Thoracic aorta (tissue), 2 donors: Measurements from ENCODE around the gene PET100. TPM values are rescaled to one million over a fixed set of nuclear protein-coding genes. Genes with fewer than 3 reads are reported as not detected.

ENCODE experiments used
- ATAC-seq: fragments of 150-250 bp; one replicate; pipeline ENCODE4 v1.8.0; 2017; ENCODE audit warnings: low read depth; ENCODE audit not compliant: insufficient number of reproducible peaks, low FRiP score
- DNase-seq: peaks from one replicate; pipeline ENCODE4 v3.0.0-alpha.2; 2020; ENCODE audit warnings: low spot score
- H3K27ac ChIP-seq, 2 donors: fragments of 200-600 bp; sonication (generic); 1 replicate in 1 of 2; 2 replicates in 1 of 2; pipeline ENCODE4 v1.5.1; 2016; ENCODE audit warnings: mild to moderate bottlenecking in 2 of 2, moderate library complexity in 2 of 2
- H3K27me3 ChIP-seq: fragments of 200-600 bp; sonication (generic); replicated peaks from 2 replicates; pipeline ENCODE4 v1.6.0; 2016; ENCODE audit warnings: mild to moderate bottlenecking; ENCODE audit not compliant: insufficient read depth
- H3K36me3 ChIP-seq: fragments of 200-600 bp; sonication (generic); one replicate; pipeline ENCODE4 v1.5.1; 2016
- H3K4me1 ChIP-seq, 2 donors: fragments of 200-600 bp; sonication (generic); 1 replicate in 1 of 2; 2 replicates in 1 of 2; pipeline versions ENCODE4 v1.5.1 to v1.6.0; 2016; ENCODE audit warnings: low read depth in 2 of 2, mild to moderate bottlenecking in 1 of 2; ENCODE audit not compliant: control insufficient read depth in 1 of 2
- H3K4me3 ChIP-seq: fragments of 200-600 bp; sonication (generic); 2 replicates; pipeline ENCODE4 v1.5.1; 2016; ENCODE audit warnings: mild to moderate bottlenecking
- H3K9me3 ChIP-seq: fragments of 200-600 bp; sonication (generic); 2 replicates; pipeline ENCODE4 v1.5.1; 2016
- total RNA-seq, 2 donors: library from RNA; depleted of rRNA; stranded (reverse); fragments of >200 nt; gene quantifications; one replicate each; pipeline versions ENCODE4 v1.1.0 to v1.2.3, GENCODE V29; 2016
- TF ChIP-seq, protein P1 (sequence below): fragments of 200-600 bp; sonication (generic); IDR thresholded peaks from one replicate; pipeline ENCODE4 v1.5.1; 2019; ENCODE audit warnings: antibody characterized with exemption

Gene PET100
- total RNA-seq, 2 donors from 2014 or later: 4.5 to 11.9 TPM

GRCh38 chr19:7624810-7625209 lies 4.8 kb upstream of the PET100 start:
- Histone ChIP-seq H3K4me3 (no peak overlapping the region), H3K4me1 (peaks cover 12 to 16% of the 10 kb centered on the region in 2 donors), H3K27ac (no peak overlapping the region), H3K36me3 (peaks cover 49% of the 10 kb centered on the region), H3K27me3 (no peaks in the 10 kb centered on the region), H3K9me3 (no peaks in the 10 kb centered on the region)
- DNase-seq (no peak), ATAC-seq (no peak)
- TF ChIP-seq, protein P1, sequence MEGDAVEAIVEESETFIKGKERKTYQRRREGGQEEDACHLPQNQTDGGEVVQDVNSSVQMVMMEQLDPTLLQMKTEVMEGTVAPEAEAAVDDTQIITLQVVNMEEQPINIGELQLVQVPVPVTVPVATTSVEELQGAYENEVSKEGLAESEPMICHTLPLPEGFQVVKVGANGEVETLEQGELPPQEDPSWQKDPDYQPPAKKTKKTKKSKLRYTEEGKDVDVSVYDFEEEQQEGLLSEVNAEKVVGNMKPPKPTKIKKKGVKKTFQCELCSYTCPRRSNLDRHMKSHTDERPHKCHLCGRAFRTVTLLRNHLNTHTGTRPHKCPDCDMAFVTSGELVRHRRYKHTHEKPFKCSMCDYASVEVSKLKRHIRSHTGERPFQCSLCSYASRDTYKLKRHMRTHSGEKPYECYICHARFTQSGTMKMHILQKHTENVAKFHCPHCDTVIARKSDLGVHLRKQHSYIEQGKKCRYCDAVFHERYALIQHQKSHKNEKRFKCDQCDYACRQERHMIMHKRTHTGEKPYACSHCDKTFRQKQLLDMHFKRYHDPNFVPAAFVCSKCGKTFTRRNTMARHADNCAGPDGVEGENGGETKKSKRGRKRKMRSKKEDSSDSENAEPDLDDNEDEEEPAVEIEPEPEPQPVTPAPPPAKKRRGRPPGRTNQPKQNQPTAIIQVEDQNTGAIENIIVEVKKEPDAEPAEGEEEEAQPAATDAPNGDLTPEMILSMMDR: no peak

GRCh38 chr19:7625763-7626372 lies 3.7 kb upstream of the PET100 start:
- DNase-seq: no peak
- Histone ChIP-seq H3K4me1 (peaks cover 21 to 26% of the 10 kb centered on the region in 2 donors), H3K27me3 (no peaks in the 10 kb centered on the region), H3K4me3 (no peak overlapping the region), H3K27ac (no peak overlapping the region), H3K36me3 (peaks cover 39% of the 10 kb centered on the region), H3K9me3 (no peaks in the 10 kb centered on the region)
- TF ChIP-seq, protein P1: no peak
- ATAC-seq: no peak

GRCh38 chr19:7627166-7627565 lies 2.4 kb upstream of the PET100 start:
- no peak overlapping the region for H3K4me3 ChIP-seq
- no peak overlapping the region for H3K27ac ChIP-seq
- H3K4me1 ChIP-seq: peaks cover 22 to 29% of the 10 kb centered on the region in 2 donors
- TF ChIP-seq, protein P1: no peak
- H3K36me3 ChIP-seq: peaks cover 26% of the 10 kb centered on the region
- no peaks in the 10 kb centered on the region for H3K9me3 ChIP-seq
- DNase-seq (no peak), ATAC-seq (no peak)
- no peaks in the 10 kb centered on the region for H3K27me3 ChIP-seq

DNA sequence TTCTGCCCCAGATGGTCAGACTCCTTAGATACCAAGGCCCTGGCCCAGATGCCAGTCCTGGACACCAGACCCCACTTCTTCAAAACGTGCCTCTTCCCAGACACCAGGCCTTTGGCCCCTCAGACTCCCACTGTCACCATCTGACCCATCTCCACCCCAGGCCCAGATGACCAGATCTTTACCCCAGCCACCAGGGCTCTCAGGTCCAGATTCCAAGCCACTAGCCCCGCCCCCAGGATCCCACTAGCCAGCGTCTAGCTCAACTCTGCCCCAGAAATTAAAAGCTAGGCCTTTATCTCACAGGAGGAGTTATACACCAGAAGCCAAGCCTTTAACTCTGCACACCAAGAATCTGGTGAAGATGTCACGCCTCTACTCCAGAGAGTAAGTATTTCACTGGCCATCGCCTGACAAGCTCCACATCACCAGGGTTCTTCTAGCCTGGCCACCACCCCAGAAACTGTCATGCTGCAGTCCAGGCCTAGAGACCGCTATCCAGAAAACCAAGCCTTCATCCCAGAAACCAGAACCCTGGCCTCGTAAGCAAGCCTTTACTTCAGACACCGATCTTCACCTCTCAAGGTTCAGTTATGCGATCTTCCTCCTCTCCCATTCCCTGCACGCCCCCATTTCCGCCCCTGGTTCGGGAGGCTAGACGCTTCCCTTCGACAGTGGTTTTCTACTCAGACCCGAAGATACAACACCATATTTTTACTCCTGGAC lies 843 bp upstream of the PET100 start:
- H3K4me1 ChIP-seq: peaks cover 22 to 29% of the 10 kb centered on the region in 2 donors
- no peaks in the 10 kb centered on the region for H3K9me3 ChIP-seq
- no peak for ATAC-seq
- peak overlapping the region; percentile 99 for H3K4me3 ChIP-seq
- TF ChIP-seq, protein P1: no peak
- DNase-seq: no peak
- no peaks in the 10 kb centered on the region for H3K27me3 ChIP-seq
- peaks cover 11% of the 10 kb centered on the region for H3K36me3 ChIP-seq
- H3K27ac ChIP-seq: peak overlapping the region; percentile 81 to 85

GRCh38 chr19:7631577-7631976 lies 2.0 kb downstream of the PET100 start:
- ATAC-seq: no peak
- Histone ChIP-seq H3K27me3 (no peaks in the 10 kb centered on the region), H3K4me1 (peaks cover 22 to 29% of the 10 kb centered on the region in 2 donors), H3K27ac (no peak overlapping the region), H3K36me3 (no peaks in the 10 kb centered on the region), H3K9me3 (no peaks in the 10 kb centered on the region), H3K4me3 (no peak overlapping the region)
- no peak for DNase-seq
- TF ChIP-seq, protein P1: no peak
